Measurements from ENCODE around the gene NUDT10.
"Not testable (repeated sequence)": the region's sequence is repeated elsewhere in the genome, so short reads cannot be mapped to it uniquely, and the experiment has no call there.

DNA sequence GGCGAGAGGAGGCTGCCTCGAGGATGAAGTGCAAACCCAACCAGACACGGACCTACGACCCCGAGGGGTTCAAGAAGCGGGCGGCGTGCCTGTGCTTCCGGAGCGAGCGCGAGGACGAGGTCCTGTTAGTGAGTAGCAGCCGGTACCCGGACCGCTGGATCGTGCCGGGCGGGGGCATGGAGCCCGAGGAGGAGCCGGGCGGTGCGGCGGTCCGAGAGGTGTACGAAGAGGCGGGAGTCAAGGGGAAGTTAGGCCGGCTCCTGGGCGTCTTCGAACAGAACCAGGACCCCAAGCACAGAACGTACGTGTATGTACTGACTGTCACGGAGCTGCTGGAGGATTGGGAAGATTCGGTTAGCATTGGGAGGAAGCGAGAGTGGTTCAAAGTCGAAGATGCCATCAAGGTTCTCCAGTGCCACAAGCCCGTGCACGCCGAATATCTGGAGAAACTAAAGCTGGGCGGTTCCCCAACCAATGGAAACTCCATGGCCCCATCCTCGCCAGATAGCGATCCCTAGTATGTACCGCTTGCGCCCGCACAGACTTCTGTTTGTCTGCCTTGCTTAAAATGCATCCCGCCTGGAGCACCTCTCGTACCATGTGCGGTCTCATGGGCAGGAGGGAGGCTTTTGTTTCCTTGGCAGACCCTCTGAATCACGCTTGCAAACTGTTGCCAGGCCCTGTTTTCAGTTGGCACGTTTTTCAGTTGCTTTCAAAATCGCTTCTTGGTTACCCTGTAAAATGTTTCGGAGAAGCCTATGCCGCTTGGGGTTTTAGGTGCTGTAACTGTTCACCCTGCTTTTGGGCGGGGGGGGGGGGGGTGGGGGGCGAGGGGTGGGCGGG, 542 bp downstream of the NUDT10 start:
- TF ChIP-seq, protein P1, sequence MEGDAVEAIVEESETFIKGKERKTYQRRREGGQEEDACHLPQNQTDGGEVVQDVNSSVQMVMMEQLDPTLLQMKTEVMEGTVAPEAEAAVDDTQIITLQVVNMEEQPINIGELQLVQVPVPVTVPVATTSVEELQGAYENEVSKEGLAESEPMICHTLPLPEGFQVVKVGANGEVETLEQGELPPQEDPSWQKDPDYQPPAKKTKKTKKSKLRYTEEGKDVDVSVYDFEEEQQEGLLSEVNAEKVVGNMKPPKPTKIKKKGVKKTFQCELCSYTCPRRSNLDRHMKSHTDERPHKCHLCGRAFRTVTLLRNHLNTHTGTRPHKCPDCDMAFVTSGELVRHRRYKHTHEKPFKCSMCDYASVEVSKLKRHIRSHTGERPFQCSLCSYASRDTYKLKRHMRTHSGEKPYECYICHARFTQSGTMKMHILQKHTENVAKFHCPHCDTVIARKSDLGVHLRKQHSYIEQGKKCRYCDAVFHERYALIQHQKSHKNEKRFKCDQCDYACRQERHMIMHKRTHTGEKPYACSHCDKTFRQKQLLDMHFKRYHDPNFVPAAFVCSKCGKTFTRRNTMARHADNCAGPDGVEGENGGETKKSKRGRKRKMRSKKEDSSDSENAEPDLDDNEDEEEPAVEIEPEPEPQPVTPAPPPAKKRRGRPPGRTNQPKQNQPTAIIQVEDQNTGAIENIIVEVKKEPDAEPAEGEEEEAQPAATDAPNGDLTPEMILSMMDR (IDR thresholded peaks at IDR 0.05) = not testable (repeated sequence)
- TF ChIP-seq POLR2A, POLR2AphosphoS5, EP300 (IDR thresholded peaks at IDR 0.05): not testable (repeated sequence)

Measured in upper lobe of left lung (tissue), 4 donors.